GM21423 (cell line): Measurements from ENCODE around the gene ERLEC1.
"Not testable (repeated sequence)": the region's sequence is repeated elsewhere in the genome, so short reads cannot be mapped to it uniquely, and the experiment has no call there.

Source experiments
- ATAC-seq: cut with Tn5 transposase; IDR thresholded peaks from one replicate; pipeline ENCODE4 v1.9.1; 2021; ENCODE audit warnings: mild to moderate bottlenecking, moderate library complexity; ENCODE audit not compliant: unreplicated experiment

ERLEC1 gene

GRCh38 chr2:53828331-53828730, 41.5 kb downstream of the ERLEC1 start:
- no peak for ATAC-seq

- ATAC-seq, result no peak
Observed at GRCh38 chr2:53829273-53829979, 42.6 kb downstream of the ERLEC1 start.

DNA sequence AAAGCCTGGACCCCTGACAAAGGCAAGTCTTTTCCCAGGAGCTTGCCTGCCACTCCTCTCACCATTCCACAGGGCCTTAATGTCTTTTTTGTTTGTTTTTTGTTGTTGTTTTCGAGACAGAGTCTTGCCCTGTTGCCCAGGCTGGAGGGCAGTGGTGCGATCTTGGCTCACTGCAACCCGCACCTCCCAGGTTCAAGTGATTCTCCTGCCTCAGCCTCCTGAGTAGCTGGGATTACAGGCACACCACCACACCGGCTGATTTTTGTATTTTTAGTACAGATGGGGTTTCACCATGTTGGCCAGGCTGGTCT, 43.1 kb downstream of the ERLEC1 start:
- ATAC-seq, result not testable (repeated sequence)

GRCh38 chr2:53840580-53840979, 53.7 kb downstream of the ERLEC1 start:
- ATAC-seq, result no peak

DNA sequence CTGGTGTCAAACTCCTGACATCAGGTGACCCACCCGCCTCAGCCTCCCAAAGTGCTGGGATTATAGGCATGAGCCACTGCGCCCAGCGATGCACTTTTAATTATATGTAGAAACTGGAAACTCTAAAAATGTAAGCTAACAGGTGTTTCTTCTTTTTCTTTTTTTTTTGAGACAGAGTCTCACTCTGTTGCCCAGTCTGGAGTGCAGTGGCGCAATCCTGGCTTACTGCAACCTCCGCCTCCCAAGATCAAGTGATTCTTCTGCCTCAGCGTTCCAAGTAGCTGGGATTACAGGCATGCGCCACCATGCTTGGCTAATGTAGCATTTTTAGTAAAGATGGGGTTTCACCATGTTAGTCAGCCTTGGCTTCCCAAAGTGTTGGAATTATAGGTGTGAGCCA, 54.8 kb downstream of the ERLEC1 start:
- ATAC-seq, result not testable (repeated sequence)

- no peak for ATAC-seq
Observed at GRCh38 chr2:53842891-53843290, 56.0 kb downstream of the ERLEC1 start.

GRCh38 chr2:53843595-53843994, 56.8 kb downstream of the ERLEC1 start:
- no peak for ATAC-seq

DNA sequence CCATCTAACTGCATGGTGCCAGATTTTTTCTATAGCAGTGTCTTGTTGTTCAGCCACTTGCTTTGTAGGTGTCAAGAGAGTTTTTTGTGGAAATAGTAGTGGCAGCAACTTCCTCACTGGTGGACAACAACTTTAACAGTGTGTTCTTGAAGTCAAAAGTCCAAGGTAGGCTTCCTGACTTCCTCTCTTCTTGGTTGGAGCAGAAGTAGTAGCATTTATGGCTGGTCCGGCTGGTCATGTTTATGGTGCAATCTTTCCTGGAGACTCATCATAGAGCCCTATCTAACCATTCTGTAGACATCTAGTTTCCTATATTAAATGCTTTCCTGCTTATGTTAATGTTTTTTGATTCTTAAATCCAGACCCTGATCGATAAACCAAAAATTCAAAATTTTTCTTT, 61.2 kb downstream of the ERLEC1 start:
- ATAC-seq, result no peak

GRCh38 chr2:53851052-53851757, 64.4 kb downstream of the ERLEC1 start:
- not testable (repeated sequence) for ATAC-seq

- no peak for ATAC-seq
Observed at GRCh38 chr2:53852532-53852931, 65.7 kb downstream of the ERLEC1 start.

DNA sequence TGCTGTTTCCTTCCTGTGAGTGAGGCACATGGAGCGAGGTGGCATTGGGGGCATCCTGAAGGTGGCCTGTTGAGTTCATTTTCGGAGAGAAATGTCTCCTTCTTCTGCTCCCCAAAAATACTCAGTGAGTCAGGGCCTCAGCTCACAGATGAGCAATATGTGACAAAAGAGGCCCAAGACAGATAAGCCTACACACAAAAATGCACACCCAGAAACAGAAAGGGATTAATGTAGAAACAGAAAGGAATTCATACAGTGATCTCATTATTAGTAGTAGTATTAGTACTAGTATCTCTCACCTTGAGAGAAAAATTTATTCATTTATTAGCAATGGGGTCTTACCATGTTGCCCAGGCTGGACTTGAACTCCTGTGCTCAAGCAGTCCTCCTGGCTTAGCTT, 67.8 kb downstream of the ERLEC1 start:
- no peak for ATAC-seq

DNA sequence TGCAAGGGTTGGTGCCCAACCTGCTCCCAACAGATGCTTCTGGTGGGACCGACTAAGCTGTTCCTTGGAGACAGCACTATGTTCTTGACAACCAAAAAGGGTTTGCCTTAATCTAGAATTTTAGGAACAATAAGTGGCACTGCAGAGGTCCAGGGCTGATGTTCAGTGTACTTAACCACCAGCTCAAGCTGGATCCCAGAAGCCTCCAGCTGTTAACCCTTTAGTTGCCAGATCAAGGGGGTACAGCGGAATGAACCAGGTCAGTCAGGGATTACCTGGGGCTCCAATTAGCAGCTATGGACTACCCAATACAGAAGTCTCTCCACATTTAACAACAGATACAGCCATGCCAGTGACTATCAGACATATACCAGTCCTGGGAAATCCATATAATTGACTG, 69.4 kb downstream of the ERLEC1 start:
- ATAC-seq, result no peak

DNA sequence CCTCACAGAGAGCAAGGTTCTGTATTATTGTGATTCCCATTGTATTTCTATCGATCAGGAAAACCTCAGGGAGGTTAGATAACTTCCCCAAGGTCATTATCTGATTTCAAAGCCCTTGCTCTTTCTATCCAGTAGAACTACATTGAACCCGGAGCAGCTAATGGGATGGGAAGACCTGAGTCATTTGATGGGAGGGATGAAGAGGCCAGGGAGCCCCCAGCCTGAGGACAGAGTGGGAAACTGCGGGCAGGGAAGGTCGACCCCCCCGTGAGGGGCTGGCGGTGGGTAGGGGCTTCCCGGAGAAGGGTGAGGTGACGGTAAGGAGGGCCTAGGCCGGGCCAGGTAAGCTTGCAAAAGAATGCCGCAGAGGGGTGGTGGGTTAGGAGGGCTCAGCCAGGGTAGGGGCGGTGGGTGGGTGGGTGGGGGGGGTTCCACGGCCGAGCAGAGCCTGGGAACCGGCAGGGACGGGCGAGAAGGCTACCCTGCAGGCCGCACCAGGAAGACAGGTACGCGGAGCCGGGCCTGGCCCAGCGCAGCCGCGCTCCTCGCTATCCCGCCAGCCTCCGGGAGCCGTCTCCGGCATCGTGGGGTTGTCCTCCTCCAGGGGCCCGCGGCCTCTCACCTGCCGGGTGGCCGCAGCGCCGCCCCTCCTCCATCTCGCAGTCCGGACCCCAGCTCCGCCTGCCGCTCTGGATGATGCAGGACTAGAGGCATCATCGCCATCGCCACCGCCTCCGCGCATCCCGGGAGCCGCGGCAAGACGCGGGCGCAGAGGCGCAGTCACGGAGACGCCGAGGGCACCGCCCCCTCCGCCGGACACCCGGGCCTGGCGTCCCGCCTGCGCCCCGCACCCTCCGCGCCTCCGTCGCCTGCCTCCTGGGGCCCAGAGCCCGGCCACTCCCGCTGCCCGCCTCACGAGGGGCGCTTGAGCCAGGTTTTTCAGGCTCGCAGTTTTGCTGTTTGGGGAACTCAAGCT, 72.7 kb downstream of the ERLEC1 start, which contains the start of gene GPR75:
Gene GPR75 (minus strand): TSS at position 762 of the 976 bp plus-strand sequence. CDS start 5,211 bp downstream, outside the sequence.
- no peak for ATAC-seq

GRCh38 chr2:53861824-53862223, 75.0 kb downstream of the ERLEC1 start:
- no peak for ATAC-seq

DNA sequence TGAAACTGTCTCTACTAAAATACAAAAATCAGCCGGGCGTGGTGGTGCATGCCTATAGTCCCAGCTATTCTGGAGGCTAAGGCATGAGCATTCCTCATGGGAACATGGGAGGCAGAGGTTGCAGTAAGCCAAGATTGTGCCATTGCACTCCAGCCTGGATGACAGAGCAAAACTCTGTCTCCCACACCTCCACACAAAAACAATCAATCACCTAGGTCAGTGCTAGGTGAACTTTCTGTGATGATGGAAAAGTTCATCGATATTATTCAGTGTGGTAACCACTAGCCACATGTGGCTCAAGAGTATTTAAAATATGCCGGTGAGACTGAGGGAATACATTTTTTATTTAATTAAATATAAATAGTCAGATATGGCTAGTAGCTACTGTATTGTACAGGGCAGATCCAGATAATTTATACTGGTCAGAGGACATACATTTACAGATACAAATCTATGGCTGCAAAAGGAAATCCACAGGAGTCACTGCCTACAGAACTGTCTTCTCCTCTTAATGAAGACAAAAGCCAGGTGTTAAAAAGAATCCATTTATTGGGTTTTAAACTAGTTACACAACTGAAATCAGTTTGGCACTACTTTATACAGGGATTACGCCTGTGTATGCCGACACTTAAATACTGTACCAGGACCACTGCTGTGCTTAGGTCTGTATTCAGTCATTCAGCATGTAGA, 76.8 kb downstream of the ERLEC1 start:
- ATAC-seq, result no peak

- ATAC-seq, result no peak
Observed at GRCh38 chr2:53865264-53865663, 78.4 kb downstream of the ERLEC1 start.

DNA sequence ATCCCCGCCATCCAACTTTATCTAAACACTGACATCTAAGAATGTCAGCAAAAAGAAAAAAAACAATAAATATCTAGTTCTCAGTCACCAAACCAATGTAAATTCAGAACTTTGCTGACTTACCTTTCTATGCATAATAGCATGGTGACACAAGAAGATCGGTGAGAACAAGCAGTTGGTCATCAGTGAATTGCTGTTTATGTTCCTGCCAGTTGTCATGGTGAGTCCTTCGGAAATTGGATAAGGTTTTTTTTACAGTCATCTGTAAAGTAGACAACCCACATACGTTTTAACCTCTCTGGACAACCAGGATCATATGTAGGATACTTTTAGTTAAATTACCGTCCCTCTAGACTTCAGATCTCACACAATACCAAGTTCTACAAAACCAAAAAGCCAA, 79.1 kb downstream of the ERLEC1 start:
- no peak for ATAC-seq

DNA sequence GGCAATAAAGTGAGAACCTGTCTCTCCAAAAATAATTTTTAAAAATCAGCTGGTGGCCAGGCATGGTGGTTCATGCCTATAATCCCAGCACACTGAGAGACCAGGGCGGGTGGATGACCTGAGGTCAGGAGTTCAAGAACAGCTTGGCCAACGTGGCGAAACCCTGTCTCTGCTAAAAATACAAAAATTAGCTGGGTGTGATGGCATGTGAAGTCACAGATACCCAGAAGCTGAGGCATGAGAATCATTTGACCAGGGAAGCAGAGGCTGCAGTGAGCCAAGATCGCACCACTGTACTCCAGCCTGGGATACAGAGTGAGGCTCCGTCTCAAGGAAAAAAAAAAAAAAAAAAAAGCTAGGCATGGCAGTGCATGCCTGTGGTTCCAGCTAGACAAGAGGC, 80.3 kb downstream of the ERLEC1 start:
- ATAC-seq, result no peak

DNA sequence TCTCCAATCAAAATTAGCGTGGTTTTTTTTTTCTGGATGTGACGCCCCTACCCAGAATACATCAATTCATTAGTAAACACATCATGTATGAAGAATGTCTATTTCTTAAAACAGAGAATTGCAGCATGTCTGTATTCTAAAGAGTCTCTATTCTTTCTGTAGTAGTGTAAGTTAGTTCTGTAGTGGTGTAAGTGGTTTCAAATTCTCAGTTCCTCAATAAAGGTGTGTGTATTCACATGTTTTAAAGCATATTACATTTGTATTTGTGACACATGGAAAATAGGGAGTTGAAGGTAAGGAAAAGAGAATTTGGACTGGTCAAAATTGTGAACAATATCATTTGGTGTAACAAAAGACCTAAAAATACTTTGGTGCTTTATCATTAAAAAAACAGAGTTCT, 80.9 kb downstream of the ERLEC1 start:
- no peak for ATAC-seq
